H9 (cell line): ENCODE data around the gene ESPNL. TPM values are rescaled to one million over a fixed set of nuclear protein-coding genes. Genes with fewer than 3 reads are reported as not detected.

ENCODE experiments used
- DNase-seq: peaks from one replicate; pipeline ENCODE4 v3.0.0-alpha.2; 2017
- H2AFZ ChIP-seq: one replicate; pipeline ENCODE4 v1.6.1; 2013; ENCODE audit warnings: mild to moderate bottlenecking, low read length, control low read depth, moderate library complexity
- H2AK5ac ChIP-seq: 2 replicates; pipeline ENCODE4 v1.6.1; 2013; ENCODE audit warnings: low read length, control low read depth, mixed read lengths; ENCODE audit not compliant: insufficient read length
- H2BK120ac ChIP-seq: one replicate; pipeline ENCODE4 v1.6.1; 2013; ENCODE audit warnings: low read depth, mild to moderate bottlenecking, low read length, control low read depth, inconsistent platforms; ENCODE audit not compliant: poor library complexity, severe bottlenecking
- H2BK12ac ChIP-seq: 2 replicates; pipeline ENCODE4 v1.6.1; 2013; ENCODE audit warnings: low read length, control low read depth, mixed read lengths, low read depth; ENCODE audit not compliant: insufficient read length
- H2BK15ac ChIP-seq: 2 replicates; pipeline ENCODE4 v1.6.1; 2013; ENCODE audit warnings: low read depth, low read length, control low read depth
- H2BK20ac ChIP-seq: one replicate; pipeline ENCODE4 v1.6.1; 2013; ENCODE audit warnings: low read depth, mild to moderate bottlenecking, low read length, control low read depth, inconsistent platforms; ENCODE audit not compliant: poor library complexity, severe bottlenecking
- H2BK5ac ChIP-seq: 2 replicates; pipeline ENCODE4 v1.6.1; 2013; ENCODE audit warnings: low read length, control low read depth, mixed read lengths; ENCODE audit not compliant: insufficient read length
- H3K14ac ChIP-seq: 2 replicates; pipeline ENCODE4 v1.6.1; 2013; ENCODE audit warnings: low read length, control low read depth; ENCODE audit not compliant: insufficient read depth
- H3K18ac ChIP-seq: 2 replicates; pipeline ENCODE4 v1.6.1; 2013; ENCODE audit warnings: low read depth, mild to moderate bottlenecking, mixed read lengths, low read length, control low read depth; ENCODE audit not compliant: insufficient read length
- H3K23ac ChIP-seq: 2 replicates; pipeline ENCODE4 v1.6.1; 2013; ENCODE audit warnings: low read length, control low read depth, mixed read lengths, low read depth; ENCODE audit not compliant: insufficient read length
- H3K23me2 ChIP-seq: 2 replicates; pipeline ENCODE4 v1.6.1; 2013; ENCODE audit warnings: low read depth, mild to moderate bottlenecking, mixed read lengths, low read length, control low read depth; ENCODE audit not compliant: insufficient read length, poor library complexity, severe bottlenecking
- H3K27ac ChIP-seq: 2 replicates; pipeline ENCODE4 v1.5.1; 2013; ENCODE audit warnings: low read length, control low read depth, mixed read lengths, low read depth; ENCODE audit not compliant: insufficient read length
- H3K27me3 ChIP-seq: 2 replicates; pipeline ENCODE4 v1.6.1; 2013; ENCODE audit warnings: low read length, control low read depth, inconsistent platforms; ENCODE audit not compliant: insufficient read depth
- H3K4ac ChIP-seq: 2 replicates; pipeline ENCODE4 v1.6.1; 2013; ENCODE audit warnings: low read depth, mild to moderate bottlenecking, control low read depth, inconsistent platforms, low read length, moderate library complexity
- H3K4me1 ChIP-seq: 2 replicates; pipeline ENCODE4 v1.6.1; 2013; ENCODE audit warnings: low read length, control low read depth, inconsistent platforms; ENCODE audit not compliant: insufficient read depth
- H3K4me2 ChIP-seq: 2 replicates; pipeline ENCODE4 v1.6.1; 2013; ENCODE audit warnings: low read length, control low read depth, mixed read lengths; ENCODE audit not compliant: insufficient read length, insufficient read depth
- H3K56ac ChIP-seq: 2 replicates; pipeline ENCODE4 v1.6.1; 2013; ENCODE audit warnings: low read depth, mild to moderate bottlenecking, mixed read lengths, low read length, control low read depth; ENCODE audit not compliant: insufficient read length
- H3K79me1 ChIP-seq: 2 replicates; pipeline ENCODE4 v1.6.1; 2013; ENCODE audit warnings: low read depth, mild to moderate bottlenecking, moderate library complexity, low read length, control low read depth, inconsistent platforms; ENCODE audit not compliant: insufficient read depth, poor library complexity, severe bottlenecking
- H3K79me2 ChIP-seq: 2 replicates; pipeline ENCODE4 v1.6.1; 2013; ENCODE audit warnings: low read length, control low read depth, inconsistent platforms; ENCODE audit not compliant: insufficient read depth
- H3K9ac ChIP-seq: 2 replicates; pipeline ENCODE4 v1.6.1; 2013; ENCODE audit warnings: low read length, control low read depth, mixed read lengths; ENCODE audit not compliant: insufficient read length; ENCODE audit errors: extremely low read depth
- H3K9me3 ChIP-seq: one replicate; pipeline ENCODE4 v1.6.1; 2013; ENCODE audit warnings: low read depth, low read length, inconsistent platforms; ENCODE audit not compliant: control insufficient read depth
- H3T11ph ChIP-seq: one replicate; pipeline ENCODE4 v1.6.1; 2013; ENCODE audit warnings: mild to moderate bottlenecking, low read length, control low read depth, inconsistent platforms
- H4K20me1 ChIP-seq: one replicate; pipeline ENCODE4 v1.6.1; 2013; ENCODE audit not compliant: control insufficient read depth, insufficient read length, insufficient read depth
- H4K5ac ChIP-seq: 2 replicates; pipeline ENCODE4 v1.6.1; 2013; ENCODE audit warnings: low read depth, mild to moderate bottlenecking, mixed read lengths, low read length, control low read depth; ENCODE audit not compliant: insufficient read length
- H4K8ac ChIP-seq: replicated peaks from 2 replicates; pipeline ENCODE4 v1.6.1; 2013; ENCODE audit warnings: low read length, control low read depth, mixed read lengths, low read depth; ENCODE audit not compliant: insufficient read length
- H4K91ac ChIP-seq: 2 replicates; pipeline ENCODE4 v1.6.1; 2013; ENCODE audit warnings: low read depth, mild to moderate bottlenecking, moderate library complexity, mixed read lengths, low read length, control low read depth; ENCODE audit not compliant: insufficient read length
- H3K27ac Mint-ChIP-seq, 3 experiments: 2 replicates in 2 of 3; 3 replicates in 1 of 3; pipeline ENCODE4 v1.8.0; 2020 to 2021; ENCODE audit warnings: mixed read lengths in 3 of 3, mild to moderate bottlenecking in 1 of 3, moderate library complexity in 1 of 3
- H3K27me3 Mint-ChIP-seq: 2 replicates; pipeline ENCODE4 v1.8.0; 2021; ENCODE audit warnings: low read depth, mild to moderate bottlenecking, moderate library complexity, mixed read lengths
- H3K36me3 Mint-ChIP-seq, 3 experiments: 2 replicates in 2 of 3; 3 replicates in 1 of 3; pipeline ENCODE4 v1.8.0; 2020 to 2021; ENCODE audit warnings: low read depth in 3 of 3, mixed read lengths in 3 of 3; ENCODE audit not compliant: insufficient read depth in 1 of 3
- H3K4me1 Mint-ChIP-seq, 2 experiments: 2 replicates each; pipeline ENCODE4 v1.8.0; 2020; ENCODE audit warnings: mixed read lengths in 2 of 2
- H3K4me3 Mint-ChIP-seq, 2 experiments: 2 replicates in 1 of 2; 3 replicates in 1 of 2; pipeline ENCODE4 v1.8.0; 2020 to 2021; ENCODE audit warnings: mild to moderate bottlenecking in 2 of 2, mixed read lengths in 2 of 2, moderate library complexity in 1 of 2
- H3K9me3 Mint-ChIP-seq, 2 experiments: 2 replicates in 1 of 2; 3 replicates in 1 of 2; pipeline ENCODE4 v1.8.0; 2020; ENCODE audit warnings: mild to moderate bottlenecking in 2 of 2, mixed read lengths in 2 of 2, moderate library complexity in 1 of 2
- WGBS: extraction: QIAGEN DNeasy Blood & Tissue Kit; methylation state at CpG from one replicate; pipeline ENCODE4 v1.1.7; 2013; ENCODE audit warnings: missing lambda C conversion rate, low lambda C conversion rate, mixed read lengths; ENCODE audit not compliant: insufficient read length; ENCODE audit errors: extremely low coverage; 5-methylcytosine and 5-hydroxymethylcytosine counted together
- total RNA-seq: library from RNA; stranded (reverse); gene quantifications from 2 replicates; pipeline ENCODE4 v1.2.1, GENCODE V29; 2021
- TF ChIP-seq, protein P1 (sequence below): fragments of 200-600 bp; sonication (generic); conservative IDR thresholded peaks from 3 replicates; pipeline ENCODE4 v1.8.0; 2021; ENCODE audit warnings: antibody characterized with exemption, mild to moderate bottlenecking

ESPNL gene
- total RNA-seq, 1 experiment from 2014 or later, result 0.17 TPM

DNA sequence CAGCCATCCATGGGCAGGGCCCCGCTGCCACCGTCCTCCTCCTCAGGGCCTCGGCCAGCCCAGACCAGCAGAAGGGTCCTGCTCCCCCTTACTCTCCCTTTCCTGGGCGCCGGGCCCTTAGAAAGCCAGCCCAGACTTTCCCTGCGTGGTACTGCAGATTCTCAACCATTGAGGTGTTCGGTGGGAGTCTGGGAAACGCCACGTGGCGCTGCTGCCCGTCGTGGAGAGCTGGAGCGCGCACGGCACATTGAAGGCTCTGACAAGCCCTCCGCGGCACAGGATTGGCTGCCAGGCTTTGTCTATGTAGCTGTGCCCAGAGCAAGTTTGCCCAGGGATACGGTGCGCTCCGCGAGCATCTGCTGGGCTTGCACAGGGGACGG lies 27.9 kb downstream of the ESPNL start:
- no peak overlapping the region for H3K4me3 Mint-ChIP-seq
- H3K27me3 Mint-ChIP-seq, result no peaks in the 10 kb centered on the region; the same call in 1 of the 2 replicates
- no peak overlapping the region for H3K9ac ChIP-seq
- H4K8ac ChIP-seq, result no peak overlapping the region
- H3K27me3 ChIP-seq, result no peaks in the 10 kb centered on the region
- H2BK5ac ChIP-seq, result no peak overlapping the region
- no peak overlapping the region for H3K27ac Mint-ChIP-seq
- H2BK15ac ChIP-seq, result no peak overlapping the region
- H2AFZ ChIP-seq, result no peak overlapping the region
- no peak overlapping the region for H3K4ac ChIP-seq
- no peak overlapping the region for H3K27ac ChIP-seq
- H2BK20ac ChIP-seq, result no peak overlapping the region
- no peak overlapping the region for H3K18ac ChIP-seq
- H4K20me1 ChIP-seq, result no peaks in the 10 kb centered on the region
- no peak overlapping the region for H4K91ac ChIP-seq
- H3K79me2 ChIP-seq, result no peaks in the 10 kb centered on the region
- no peak overlapping the region for H3K4me2 ChIP-seq
- no peaks in the 10 kb centered on the region for H3K4me1 ChIP-seq
- TF ChIP-seq, protein P1, sequence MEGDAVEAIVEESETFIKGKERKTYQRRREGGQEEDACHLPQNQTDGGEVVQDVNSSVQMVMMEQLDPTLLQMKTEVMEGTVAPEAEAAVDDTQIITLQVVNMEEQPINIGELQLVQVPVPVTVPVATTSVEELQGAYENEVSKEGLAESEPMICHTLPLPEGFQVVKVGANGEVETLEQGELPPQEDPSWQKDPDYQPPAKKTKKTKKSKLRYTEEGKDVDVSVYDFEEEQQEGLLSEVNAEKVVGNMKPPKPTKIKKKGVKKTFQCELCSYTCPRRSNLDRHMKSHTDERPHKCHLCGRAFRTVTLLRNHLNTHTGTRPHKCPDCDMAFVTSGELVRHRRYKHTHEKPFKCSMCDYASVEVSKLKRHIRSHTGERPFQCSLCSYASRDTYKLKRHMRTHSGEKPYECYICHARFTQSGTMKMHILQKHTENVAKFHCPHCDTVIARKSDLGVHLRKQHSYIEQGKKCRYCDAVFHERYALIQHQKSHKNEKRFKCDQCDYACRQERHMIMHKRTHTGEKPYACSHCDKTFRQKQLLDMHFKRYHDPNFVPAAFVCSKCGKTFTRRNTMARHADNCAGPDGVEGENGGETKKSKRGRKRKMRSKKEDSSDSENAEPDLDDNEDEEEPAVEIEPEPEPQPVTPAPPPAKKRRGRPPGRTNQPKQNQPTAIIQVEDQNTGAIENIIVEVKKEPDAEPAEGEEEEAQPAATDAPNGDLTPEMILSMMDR, result no peak
- H3K9me3 ChIP-seq, result no peaks in the 10 kb centered on the region
- DNase-seq, result no peak
- WGBS, result no CpG with 5 or more reads among the region's 22 CpGs
- no peak overlapping the region for H2AK5ac ChIP-seq
- H3K23ac ChIP-seq, result no peak overlapping the region
- H3K9me3 Mint-ChIP-seq, result no peaks in the 10 kb centered on the region; a peak in 1 of 5 replicates
- no peak overlapping the region for H3T11ph ChIP-seq
- H2BK12ac ChIP-seq, result no peak overlapping the region
- no peaks in the 10 kb centered on the region for H3K36me3 Mint-ChIP-seq
- no peak overlapping the region for H3K56ac ChIP-seq
- no peaks in the 10 kb centered on the region for H3K79me1 ChIP-seq
- H4K5ac ChIP-seq, result no peak overlapping the region
- H2BK120ac ChIP-seq, result no peak overlapping the region
- H3K4me1 Mint-ChIP-seq, result no peaks in the 10 kb centered on the region
- H3K14ac ChIP-seq, result no peak overlapping the region
- H3K23me2 ChIP-seq, result no peaks in the 10 kb centered on the region
